HG03469 (cell line): ENCODE data around the gene MKS1.
A peak's percentile ranks its signal among the peaks of the same experiment; 100 is the strongest.

Source experiments
- ATAC-seq: cut with Tn5 transposase; IDR thresholded peaks from one replicate; pipeline ENCODE4 v1.9.1; 2021; ENCODE audit warnings: mild to moderate bottlenecking, moderate library complexity, moderate number of reproducible peaks; ENCODE audit not compliant: unreplicated experiment

MKS1 gene

GRCh38 chr17:58219007-58219788 is at the start of gene MKS1:
TSS of gene MKS1 (minus strand) at chr17:58219255. CDS start at chr17:58219230, 25 bp downstream.
- ATAC-seq, result peak; percentile 93

GRCh38 chr17:58268326-58268725 is 49.3 kb upstream of the MKS1 start:
- no peak for ATAC-seq

GRCh38 chr17:58267347-58268324 is 48.6 kb upstream of the MKS1 start:
- ATAC-seq, result no peak

- no peak for ATAC-seq
Observed at GRCh38 chr17:58265902-58266875, 47.1 kb upstream of the MKS1 start.

- no peak for ATAC-seq
Observed at GRCh38 chr17:58265271-58265670, 46.2 kb upstream of the MKS1 start.

GRCh38 chr17:58264407-58265103 is 45.5 kb upstream of the MKS1 start:
- no peak for ATAC-seq

GRCh38 chr17:58263773-58264172 is 44.7 kb upstream of the MKS1 start:
- no peak for ATAC-seq

GRCh38 chr17:58262149-58262548 is 43.1 kb upstream of the MKS1 start:
- no peak for ATAC-seq

- ATAC-seq, result no peak
Observed at GRCh38 chr17:58254803-58255202, 35.7 kb upstream of the MKS1 start.

- ATAC-seq, result no peak
Observed at GRCh38 chr17:58253082-58253481, 34.0 kb upstream of the MKS1 start.

- ATAC-seq, result no peak
Observed at GRCh38 chr17:58252141-58252540, 33.1 kb upstream of the MKS1 start.

- no peak for ATAC-seq
Observed at GRCh38 chr17:58250344-58251011, 31.4 kb upstream of the MKS1 start.

GRCh38 chr17:58249270-58250133 is 30.4 kb upstream of the MKS1 start:
- no peak for ATAC-seq

- no peak for ATAC-seq
Observed at GRCh38 chr17:58248955-58249269, 29.9 kb upstream of the MKS1 start.

- no peak for ATAC-seq
Observed at GRCh38 chr17:58247511-58248363, 28.7 kb upstream of the MKS1 start.

- no peak for ATAC-seq
Observed at GRCh38 chr17:58246781-58247180, 27.7 kb upstream of the MKS1 start.

- no peak for ATAC-seq
Observed at GRCh38 chr17:58246104-58246740, 27.2 kb upstream of the MKS1 start.
